Measurements from ENCODE around the gene LRP2. TPM values are rescaled to one million over a fixed set of nuclear protein-coding genes. Genes with fewer than 3 reads are reported as not detected.

Gene LRP2
- total and polyA plus RNA-seq, 10 of the 15 experiments (the other 5 are each of a cell fraction or from before 2014, with no cell fraction given), result 0.01 to 0.19 (median 0.06) TPM; not detected in 5

DNA sequence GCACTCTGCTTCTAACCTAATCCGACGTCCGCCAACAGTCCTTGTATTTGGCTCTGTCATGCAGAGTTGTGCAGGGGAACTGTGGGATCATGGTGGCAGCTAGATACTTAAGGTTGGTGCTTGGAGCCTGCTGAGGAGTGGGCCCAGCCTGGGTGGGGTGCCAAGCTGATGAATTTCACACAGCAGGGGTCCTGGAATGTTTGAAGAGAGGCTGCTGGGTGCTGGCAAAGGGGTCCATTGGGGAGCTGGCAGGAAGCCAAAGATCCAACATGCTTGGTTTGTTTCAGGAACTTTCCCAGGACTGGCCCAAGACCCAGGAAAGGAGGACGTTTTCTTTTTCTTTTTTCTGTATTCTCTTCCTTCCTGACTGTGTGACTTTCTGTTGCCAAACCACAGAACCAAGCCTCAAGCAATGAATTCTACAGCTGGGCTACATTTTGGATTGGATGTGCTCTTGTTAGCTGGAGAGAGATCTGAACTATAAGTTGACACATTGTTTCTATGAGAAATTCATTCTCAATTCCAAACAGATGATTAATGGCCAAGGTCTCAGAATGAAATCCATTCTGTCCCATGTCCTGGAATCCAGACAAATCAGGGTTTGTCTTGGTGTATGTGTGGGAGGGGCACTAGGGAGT lies 243.1 kb downstream of the LRP2 start (continued):
- TF ChIP-seq, protein P1, sequence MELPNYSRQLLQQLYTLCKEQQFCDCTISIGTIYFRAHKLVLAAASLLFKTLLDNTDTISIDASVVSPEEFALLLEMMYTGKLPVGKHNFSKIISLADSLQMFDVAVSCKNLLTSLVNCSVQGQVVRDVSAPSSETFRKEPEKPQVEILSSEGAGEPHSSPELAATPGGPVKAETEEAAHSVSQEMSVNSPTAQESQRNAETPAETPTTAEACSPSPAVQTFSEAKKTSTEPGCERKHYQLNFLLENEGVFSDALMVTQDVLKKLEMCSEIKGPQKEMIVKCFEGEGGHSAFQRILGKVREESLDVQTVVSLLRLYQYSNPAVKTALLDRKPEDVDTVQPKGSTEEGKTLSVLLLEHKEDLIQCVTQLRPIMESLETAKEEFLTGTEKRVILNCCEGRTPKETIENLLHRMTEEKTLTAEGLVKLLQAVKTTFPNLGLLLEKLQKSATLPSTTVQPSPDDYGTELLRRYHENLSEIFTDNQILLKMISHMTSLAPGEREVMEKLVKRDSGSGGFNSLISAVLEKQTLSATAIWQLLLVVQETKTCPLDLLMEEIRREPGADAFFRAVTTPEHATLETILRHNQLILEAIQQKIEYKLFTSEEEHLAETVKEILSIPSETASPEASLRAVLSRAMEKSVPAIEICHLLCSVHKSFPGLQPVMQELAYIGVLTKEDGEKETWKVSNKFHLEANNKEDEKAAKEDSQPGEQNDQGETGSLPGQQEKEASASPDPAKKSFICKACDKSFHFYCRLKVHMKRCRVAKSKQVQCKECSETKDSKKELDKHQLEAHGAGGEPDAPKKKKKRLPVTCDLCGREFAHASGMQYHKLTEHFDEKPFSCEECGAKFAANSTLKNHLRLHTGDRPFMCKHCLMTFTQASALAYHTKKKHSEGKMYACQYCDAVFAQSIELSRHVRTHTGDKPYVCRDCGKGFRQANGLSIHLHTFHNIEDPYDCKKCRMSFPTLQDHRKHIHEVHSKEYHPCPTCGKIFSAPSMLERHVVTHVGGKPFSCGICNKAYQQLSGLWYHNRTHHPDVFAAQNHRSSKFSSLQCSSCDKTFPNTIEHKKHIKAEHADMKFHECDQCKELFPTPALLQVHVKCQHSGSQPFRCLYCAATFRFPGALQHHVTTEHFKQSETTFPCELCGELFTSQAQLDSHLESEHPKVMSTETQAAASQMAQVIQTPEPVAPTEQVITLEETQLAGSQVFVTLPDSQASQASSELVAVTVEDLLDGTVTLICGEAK (IDR thresholded peaks at IDR 0.05; ENCODE audit: borderline replicate concordance), result no peak
- TF ChIP-seq WRNIP1 (IDR thresholded peaks at IDR 0.05; ENCODE audit: borderline replicate concordance, low read depth, low read length) (no peak), CBFB (IDR thresholded peaks at IDR 0.05; ENCODE audit: low read depth) (no peak), SRF (IDR thresholded peaks at IDR 0.05; ENCODE audit: low read depth in 2 of 2, low read length in 2 of 2) (no peak)

DNA sequence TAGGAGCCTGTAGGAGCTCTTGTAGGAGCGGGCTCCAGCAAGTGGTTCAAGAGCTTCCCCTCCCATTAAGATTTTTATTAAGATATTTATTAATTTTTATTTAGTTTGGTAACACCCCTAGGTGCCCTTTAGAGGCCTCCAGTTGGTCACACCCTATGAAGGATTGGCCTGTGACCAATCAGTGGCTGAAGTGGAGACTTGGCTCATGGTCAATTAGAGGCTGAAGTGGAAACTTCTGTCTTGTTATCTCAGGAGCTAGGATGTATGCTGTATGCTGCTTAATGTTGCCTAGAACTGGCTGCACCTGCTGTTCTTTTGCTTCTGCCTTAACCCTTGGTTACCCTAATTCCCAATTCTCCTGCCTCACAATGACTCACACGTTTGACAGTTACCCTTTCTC lies 244.3 kb downstream of the LRP2 start:
- POLR2A ChIA-PET, result no interaction called here
- in situ Hi-C loops (cut with MboI) (loop anchor here (25.0 kb wide), 1 partner anchor 794 kb away; no protein-coding TSS in a partner anchor), intact Hi-C loops (cut with micrococcal nuclease; ENCODE audit: unreplicated experiment) (no loop called here)
- no peaks in the 10 kb centered on the region for H3K4me1 ChIP-seq (ENCODE audit: control insufficient read depth, insufficient read depth, low read length)
- RAD21 ChIA-PET (ENCODE audit: unreplicated experiment), result no interaction called here
- no peaks in the 10 kb centered on the region for H4K20me1 ChIP-seq (ENCODE audit: control insufficient read depth, insufficient read depth)
- no peak overlapping the region for H3K9ac ChIP-seq (ENCODE audit: control insufficient read depth, insufficient read depth, low read length)
- no peaks in the 10 kb centered on the region for H3K79me2 ChIP-seq (ENCODE audit: control insufficient read depth, insufficient read depth, low read length)
- FAIRE-seq (no peak), ATAC-seq (no peak), DNase-seq (ENCODE audit: low read depth, low spot score) (no peak)
- CTCF ChIA-PET, result interaction anchor here (1.0 to 1.4 kb wide), 2 partner anchors 9 to 14 kb away, joined by 3 to 5 read pairs; no protein-coding TSS in a partner anchor
- H3K4me2 ChIP-seq (ENCODE audit: control insufficient read depth, insufficient read depth), result no peak overlapping the region
- H3K27ac ChIP-seq (ENCODE audit: control insufficient read depth, insufficient read depth), result no peak overlapping the region
- no TSS peak for BruUV-seq (replicated peaks)
- peaks cover 0 to 3% of the 10 kb centered on the region in 2 experiments; a peak in 3 of 4 replicates for H3K27me3 ChIP-seq (replicated peaks in 1 of 2; ENCODE audit: control insufficient read depth in 2 of 2, insufficient read depth in 2 of 2, low read length in 1 of 2)
- no peak overlapping the region for H2AFZ ChIP-seq (ENCODE audit: control insufficient read depth, low read depth, low read length)
- SMC1A ChIA-PET (ENCODE audit: uncharacterized antibody, unreplicated experiment), result interaction anchor here (1.7 kb wide), 1 partner anchor 278 kb away, joined by 3 read pairs; no protein-coding TSS in a partner anchor
- 2% methylated on average over 2 of the region's 2 CpGs for WGBS (ENCODE audit: insufficient coverage, insufficient replicate concordance, low lambda C conversion rate, missing lambda C conversion rate)
- no peak overlapping the region for H3K4me3 ChIP-seq
- no peaks in the 10 kb centered on the region for H3K36me3 ChIP-seq (ENCODE audit: control insufficient read depth in 2 of 2, insufficient read depth in 2 of 2, low read length in 1 of 2)
- no peaks in the 10 kb centered on the region for H3K9me3 ChIP-seq (replicated peaks; ENCODE audit: control insufficient read depth, insufficient read depth, low read length)
- TF ChIP-seq ETV6 (conservative IDR thresholded peaks at IDR 0.05 in 1 of 2, IDR thresholded peaks at IDR 0.05 in 1 of 2; ENCODE audit: borderline replicate concordance in 1 of 2, low read depth in 1 of 2), result no peak
- no peak for TF ChIP-seq ATF7 (IDR thresholded peaks at IDR 0.05; ENCODE audit: low read depth)
- TF ChIP-seq, protein P2, sequence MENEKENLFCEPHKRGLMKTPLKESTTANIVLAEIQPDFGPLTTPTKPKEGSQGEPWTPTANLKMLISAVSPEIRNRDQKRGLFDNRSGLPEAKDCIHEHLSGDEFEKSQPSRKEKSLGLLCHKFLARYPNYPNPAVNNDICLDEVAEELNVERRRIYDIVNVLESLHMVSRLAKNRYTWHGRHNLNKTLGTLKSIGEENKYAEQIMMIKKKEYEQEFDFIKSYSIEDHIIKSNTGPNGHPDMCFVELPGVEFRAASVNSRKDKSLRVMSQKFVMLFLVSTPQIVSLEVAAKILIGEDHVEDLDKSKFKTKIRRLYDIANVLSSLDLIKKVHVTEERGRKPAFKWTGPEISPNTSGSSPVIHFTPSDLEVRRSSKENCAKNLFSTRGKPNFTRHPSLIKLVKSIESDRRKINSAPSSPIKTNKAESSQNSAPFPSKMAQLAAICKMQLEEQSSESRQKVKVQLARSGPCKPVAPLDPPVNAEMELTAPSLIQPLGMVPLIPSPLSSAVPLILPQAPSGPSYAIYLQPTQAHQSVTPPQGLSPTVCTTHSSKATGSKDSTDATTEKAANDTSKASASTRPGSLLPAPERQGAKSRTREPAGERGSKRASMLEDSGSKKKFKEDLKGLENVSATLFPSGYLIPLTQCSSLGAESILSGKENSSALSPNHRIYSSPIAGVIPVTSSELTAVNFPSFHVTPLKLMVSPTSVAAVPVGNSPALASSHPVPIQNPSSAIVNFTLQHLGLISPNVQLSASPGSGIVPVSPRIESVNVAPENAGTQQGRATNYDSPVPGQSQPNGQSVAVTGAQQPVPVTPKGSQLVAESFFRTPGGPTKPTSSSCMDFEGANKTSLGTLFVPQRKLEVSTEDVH (IDR thresholded peaks at IDR 0.05; ENCODE audit: low read depth, partially characterized antibody), result no peak
- no peak for TF ChIP-seq RBBP5 (conservative IDR thresholded peaks at IDR 0.05)
- TF ChIP-seq, protein P3, sequence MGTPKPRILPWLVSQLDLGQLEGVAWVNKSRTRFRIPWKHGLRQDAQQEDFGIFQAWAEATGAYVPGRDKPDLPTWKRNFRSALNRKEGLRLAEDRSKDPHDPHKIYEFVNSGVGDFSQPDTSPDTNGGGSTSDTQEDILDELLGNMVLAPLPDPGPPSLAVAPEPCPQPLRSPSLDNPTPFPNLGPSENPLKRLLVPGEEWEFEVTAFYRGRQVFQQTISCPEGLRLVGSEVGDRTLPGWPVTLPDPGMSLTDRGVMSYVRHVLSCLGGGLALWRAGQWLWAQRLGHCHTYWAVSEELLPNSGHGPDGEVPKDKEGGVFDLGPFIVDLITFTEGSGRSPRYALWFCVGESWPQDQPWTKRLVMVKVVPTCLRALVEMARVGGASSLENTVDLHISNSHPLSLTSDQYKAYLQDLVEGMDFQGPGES (IDR thresholded peaks at IDR 0.05), result no peak
- TF ChIP-seq SP1 (IDR thresholded peaks at IDR 0.05; ENCODE audit: low read depth, low read length), result no peak
- no peak for TF ChIP-seq SMC3 (IDR thresholded peaks at IDR 0.05; ENCODE audit: borderline replicate concordance, low read length)
- no peak for TF ChIP-seq IKZF1 (conservative IDR thresholded peaks at IDR 0.05)
- no peak for TF ChIP-seq SPI1 (IDR thresholded peaks at IDR 0.05; ENCODE audit: borderline replicate concordance, insufficient read depth, low read depth, low read length)

Measured in GM12878 (cell line).